Activated CD4-positive, alpha-beta T cell treated with anti-CD3 and anti-CD28 coated beads, Interleukin-2, amount 10 ng/mL, durations not matched to agents 7 days and 5 days (primary cell): ENCODE measurements around the gene MKI67. TPM values are rescaled to one million over a fixed set of nuclear protein-coding genes. Genes with fewer than 3 reads are reported as not detected.
A peak's percentile ranks its signal among the peaks of the same experiment; 100 is the strongest.

Source experiments
- CTCF ChIA-PET: fragments of 350-600 bp; sonication (Branson Sonifier 250); formaldehyde crosslinking; loops from one replicate; lab custom pipeline; 2021; ENCODE audit warnings: antibody characterized with exemption; lab: Charles Lee
- POLR2A ChIA-PET: fragments of 350-600 bp; sonication (Branson Sonifier 250); formaldehyde crosslinking; loops from one replicate; lab custom pipeline; 2021; ENCODE audit warnings: antibody characterized with exemption; lab: Charles Lee
- DNase-seq: peaks from one replicate; pipeline ENCODE4 v3.0.0-alpha.2; 2020
- H3K27ac Mint-ChIP-seq: one replicate; pipeline ENCODE4 v1.8.0; 2021; ENCODE audit warnings: mild to moderate bottlenecking, moderate library complexity, mixed read lengths
- H3K27me3 Mint-ChIP-seq: one replicate; pipeline ENCODE4 v1.8.0; 2021; ENCODE audit warnings: mixed read lengths
- H3K36me3 Mint-ChIP-seq: one replicate; pipeline ENCODE4 v1.8.0; 2021; ENCODE audit warnings: low read depth, mixed read lengths
- H3K4me1 Mint-ChIP-seq: one replicate; pipeline ENCODE4 v1.8.0; 2021; ENCODE audit warnings: mixed read lengths
- H3K4me3 Mint-ChIP-seq: one replicate; pipeline ENCODE4 v1.8.0; 2021; ENCODE audit warnings: mild to moderate bottlenecking, moderate library complexity, mixed read lengths
- H3K9me3 Mint-ChIP-seq: one replicate; pipeline ENCODE4 v1.8.0; 2021; ENCODE audit warnings: mixed read lengths
- total RNA-seq, 2 experiments: library from RNA; stranded (reverse); gene quantifications; one replicate each; pipeline ENCODE4 v1.2.3, GENCODE V29; 2021

MKI67 gene
- total RNA-seq, 2 experiments from 2014 or later, result 328 to 345 TPM

DNA sequence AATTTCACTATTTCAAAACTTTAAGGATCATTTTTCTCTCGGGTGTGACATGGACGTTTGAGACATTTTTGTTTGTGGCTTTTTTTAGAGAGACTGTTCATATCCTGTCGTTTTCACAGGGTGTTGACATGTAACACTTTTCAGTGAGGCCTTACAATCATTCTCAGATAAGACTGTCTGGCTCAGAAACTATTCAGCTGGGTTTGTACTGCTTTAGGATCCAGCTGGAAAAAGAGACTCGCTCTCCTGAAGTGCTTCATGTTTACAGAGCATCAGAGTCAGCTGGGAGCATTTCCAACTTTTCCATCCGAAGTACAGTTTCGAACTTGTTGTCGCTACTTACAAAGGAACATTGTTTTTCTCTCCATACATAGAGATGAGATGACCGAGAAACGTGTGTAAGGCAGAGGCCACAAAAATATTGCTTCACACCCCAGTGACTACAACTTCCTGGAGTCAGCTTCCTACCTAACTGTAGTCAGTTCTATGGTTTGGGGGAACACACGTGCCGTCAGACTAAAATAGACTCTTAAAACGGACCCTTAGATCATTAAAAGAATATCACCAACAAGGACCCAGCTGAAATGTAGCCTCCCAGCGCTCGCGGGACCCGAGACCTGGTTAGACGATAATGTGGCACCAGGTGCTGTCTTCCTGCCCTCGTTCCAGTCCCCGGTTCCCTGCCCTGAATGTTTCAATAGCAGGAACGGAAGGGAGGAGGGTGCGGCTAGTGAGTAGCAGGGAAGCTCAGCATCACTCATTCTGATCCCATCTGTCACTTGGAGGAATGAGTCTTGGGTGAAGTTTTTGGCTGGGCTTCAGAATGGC lies 78.0 kb downstream of the MKI67 start:
- H3K36me3 Mint-ChIP-seq, result peaks cover 45% of the 10 kb centered on the region
- no peaks in the 10 kb centered on the region for H3K27me3 Mint-ChIP-seq
- no peaks in the 10 kb centered on the region for H3K9me3 Mint-ChIP-seq
- peaks cover 61% of the 10 kb centered on the region for H3K4me1 Mint-ChIP-seq
- H3K27ac Mint-ChIP-seq, result peak overlapping the region; percentile 97
- peak overlapping the region; percentile 91 for H3K4me3 Mint-ChIP-seq
- POLR2A ChIA-PET, result interaction anchor here (1.4 kb wide), 1 partner anchor 14 kb away, joined by 12 read pairs; no protein-coding TSS in a partner anchor
- DNase-seq, result peak; percentile 28
- CTCF ChIA-PET, result interaction anchor here (0.6 to 3.3 kb wide), 10 partner anchors 8 to 141 kb away, joined by 3 to 23 read pairs (median 4); partner anchors contain the start of gene PTPRE

DNA sequence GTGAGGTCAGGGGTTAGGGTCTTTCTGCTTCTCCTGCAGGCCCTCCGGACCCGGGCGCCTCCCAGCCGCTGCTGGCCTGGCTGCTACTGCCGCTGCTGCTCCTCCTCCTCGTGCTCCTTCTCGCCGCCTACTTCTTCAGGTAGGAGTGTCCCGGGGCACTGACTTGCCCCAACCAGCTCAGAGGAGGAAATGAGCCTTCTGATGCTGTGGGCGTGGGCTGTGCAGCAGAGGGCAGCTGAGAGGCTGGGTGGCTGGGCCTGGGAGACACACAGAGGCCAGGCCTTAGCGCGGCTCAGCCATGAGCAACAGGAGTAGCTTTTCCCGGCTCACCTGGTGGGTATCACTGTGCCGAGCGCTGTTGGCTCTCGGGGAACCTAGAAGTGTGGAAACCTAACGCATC lies 78.9 kb downstream of the MKI67 start:
- Mint-ChIP-seq H3K4me1 (peaks cover 57% of the 10 kb centered on the region), H3K9me3 (no peaks in the 10 kb centered on the region), H3K27me3 (no peaks in the 10 kb centered on the region), H3K36me3 (peaks cover 39% of the 10 kb centered on the region), H3K4me3 (peak overlapping the region; percentile 91), H3K27ac (peak overlapping the region; percentile 97)
- ChIA-PET CTCF (interaction anchor here (0.9 to 3.3 kb wide), 7 partner anchors 9 to 28 kb away, joined by 3 to 23 read pairs (median 4); no protein-coding TSS in a partner anchor), POLR2A (interaction anchor here (1.4 kb wide), 1 partner anchor 15 kb away, joined by 12 read pairs; no protein-coding TSS in a partner anchor)
- DNase-seq, result peak; percentile 91

- POLR2A ChIA-PET, result interaction anchor here (1.4 kb wide), 1 partner anchor 16 kb away, joined by 12 read pairs; no protein-coding TSS in a partner anchor
- Mint-ChIP-seq H3K36me3 (peaks cover 34% of the 10 kb centered on the region), H3K27me3 (no peaks in the 10 kb centered on the region), H3K9me3 (no peaks in the 10 kb centered on the region), H3K27ac (peak overlapping the region; percentile 97), H3K4me1 (peaks cover 53% of the 10 kb centered on the region), H3K4me3 (peak overlapping the region; percentile 91)
- DNase-seq, result no peak
- CTCF ChIA-PET, result interaction anchor here (0.8 to 3.3 kb wide), 8 partner anchors 10 to 28 kb away, joined by 3 to 23 read pairs (median 4); no protein-coding TSS in a partner anchor
Observed at GRCh38 chr10:128046953-128047290, 79.3 kb downstream of the MKI67 start.

Other genes with a start within 250 kb of the MKI67 start
- gene CLRN3, start 233.5 kb downstream of the MKI67 start, total RNA-seq, result not detected
- gene PTPRE, start 219.3 kb downstream of the MKI67 start, total RNA-seq, result 10 to 100 TPM; 24.1 to 25.6 TPM